ENCODE results near the gene RPS21. TPM values are rescaled to one million over a fixed set of nuclear protein-coding genes. Genes with fewer than 3 reads are reported as not detected.
A peak's percentile ranks its signal among the peaks of the same experiment; 100 is the strongest.

The RPS21 gene
- total and polyA plus RNA-seq, 2 of the 13 experiments (the other 11 are each of a cell fraction or from before 2014, with no cell fraction given): 2,647 to 11,063 TPM

DNA sequence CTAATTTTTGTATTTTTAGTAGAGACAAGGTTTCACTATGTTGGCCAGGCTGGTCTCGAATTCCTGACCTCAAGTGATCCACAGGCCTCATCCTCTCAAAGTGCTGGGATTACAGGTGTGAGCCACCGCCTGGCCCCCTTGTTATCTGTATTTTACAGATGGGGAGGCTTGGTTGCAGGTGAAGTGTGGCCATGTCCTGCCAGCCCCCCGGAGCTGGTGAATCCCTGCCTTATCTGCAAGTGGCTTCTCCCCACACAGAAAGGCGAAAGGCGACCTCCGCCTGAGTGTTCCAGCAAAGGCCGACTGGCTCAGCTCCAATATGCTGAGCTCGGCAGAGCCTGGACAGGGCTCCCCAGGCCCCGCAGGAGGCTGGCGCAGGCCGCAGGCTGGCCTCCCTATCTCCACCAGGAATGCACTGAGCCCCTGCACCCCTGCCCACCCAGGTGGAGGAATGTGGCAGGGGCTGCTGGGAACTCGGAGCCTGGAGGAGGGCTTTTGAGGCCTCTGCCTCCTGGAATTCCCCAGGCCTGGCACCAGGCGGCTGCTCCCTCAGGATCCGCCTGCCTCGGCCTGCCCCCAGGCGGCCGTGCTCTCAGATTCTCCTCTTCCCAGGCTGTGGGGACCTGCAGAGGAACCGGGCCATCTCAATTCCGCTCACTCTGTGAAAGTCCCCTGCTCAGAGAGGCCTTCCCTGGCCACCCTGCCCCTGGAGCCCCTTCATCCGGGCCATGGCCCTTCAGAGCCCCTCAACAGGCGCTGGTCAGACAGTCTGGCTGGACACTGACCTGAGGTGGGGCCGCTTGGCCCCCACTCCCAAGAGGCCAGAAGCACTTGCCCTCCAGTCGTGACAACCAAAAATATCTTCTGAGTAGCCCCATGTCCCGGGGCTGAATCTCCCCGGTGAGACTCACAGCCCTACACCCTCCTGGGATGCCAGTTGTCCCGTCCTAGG, 10.5 kb upstream of the RPS21 start (continued):
- TF ChIP-seq, protein P1, sequence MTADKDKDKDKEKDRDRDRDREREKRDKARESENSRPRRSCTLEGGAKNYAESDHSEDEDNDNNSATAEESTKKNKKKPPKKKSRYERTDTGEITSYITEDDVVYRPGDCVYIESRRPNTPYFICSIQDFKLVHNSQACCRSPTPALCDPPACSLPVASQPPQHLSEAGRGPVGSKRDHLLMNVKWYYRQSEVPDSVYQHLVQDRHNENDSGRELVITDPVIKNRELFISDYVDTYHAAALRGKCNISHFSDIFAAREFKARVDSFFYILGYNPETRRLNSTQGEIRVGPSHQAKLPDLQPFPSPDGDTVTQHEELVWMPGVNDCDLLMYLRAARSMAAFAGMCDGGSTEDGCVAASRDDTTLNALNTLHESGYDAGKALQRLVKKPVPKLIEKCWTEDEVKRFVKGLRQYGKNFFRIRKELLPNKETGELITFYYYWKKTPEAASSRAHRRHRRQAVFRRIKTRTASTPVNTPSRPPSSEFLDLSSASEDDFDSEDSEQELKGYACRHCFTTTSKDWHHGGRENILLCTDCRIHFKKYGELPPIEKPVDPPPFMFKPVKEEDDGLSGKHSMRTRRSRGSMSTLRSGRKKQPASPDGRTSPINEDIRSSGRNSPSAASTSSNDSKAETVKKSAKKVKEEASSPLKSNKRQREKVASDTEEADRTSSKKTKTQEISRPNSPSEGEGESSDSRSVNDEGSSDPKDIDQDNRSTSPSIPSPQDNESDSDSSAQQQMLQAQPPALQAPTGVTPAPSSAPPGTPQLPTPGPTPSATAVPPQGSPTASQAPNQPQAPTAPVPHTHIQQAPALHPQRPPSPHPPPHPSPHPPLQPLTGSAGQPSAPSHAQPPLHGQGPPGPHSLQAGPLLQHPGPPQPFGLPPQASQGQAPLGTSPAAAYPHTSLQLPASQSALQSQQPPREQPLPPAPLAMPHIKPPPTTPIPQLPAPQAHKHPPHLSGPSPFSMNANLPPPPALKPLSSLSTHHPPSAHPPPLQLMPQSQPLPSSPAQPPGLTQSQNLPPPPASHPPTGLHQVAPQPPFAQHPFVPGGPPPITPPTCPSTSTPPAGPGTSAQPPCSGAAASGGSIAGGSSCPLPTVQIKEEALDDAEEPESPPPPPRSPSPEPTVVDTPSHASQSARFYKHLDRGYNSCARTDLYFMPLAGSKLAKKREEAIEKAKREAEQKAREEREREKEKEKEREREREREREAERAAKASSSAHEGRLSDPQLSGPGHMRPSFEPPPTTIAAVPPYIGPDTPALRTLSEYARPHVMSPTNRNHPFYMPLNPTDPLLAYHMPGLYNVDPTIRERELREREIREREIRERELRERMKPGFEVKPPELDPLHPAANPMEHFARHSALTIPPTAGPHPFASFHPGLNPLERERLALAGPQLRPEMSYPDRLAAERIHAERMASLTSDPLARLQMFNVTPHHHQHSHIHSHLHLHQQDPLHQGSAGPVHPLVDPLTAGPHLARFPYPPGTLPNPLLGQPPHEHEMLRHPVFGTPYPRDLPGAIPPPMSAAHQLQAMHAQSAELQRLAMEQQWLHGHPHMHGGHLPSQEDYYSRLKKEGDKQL (CRISPR knock-in tag; IDR thresholded peaks at IDR 0.05; ENCODE audit: low read depth): no peak
- peak; percentile 67; the same call in 1 of the 2 replicates for TF ChIP-seq ZNF510 (CRISPR knock-in tag; IDR thresholded peaks at IDR 0.05; ENCODE audit: low read depth)
- TF ChIP-seq HMG20B (CRISPR knock-in tag; conservative IDR thresholded peaks at IDR 0.05): 0 out of 2 replicates have a peak, but pooled peaks have one; percentile 70
- TF ChIP-seq MZF1 (CRISPR knock-in tag; IDR thresholded peaks at IDR 0.05; ENCODE audit: borderline replicate concordance): peak; percentile 84; the same call in 1 of the 2 replicates
- TF ChIP-seq ZNF678 (CRISPR knock-in tag; IDR thresholded peaks at IDR 0.05): peak; percentile 50
- TF ChIP-seq, protein P2, sequence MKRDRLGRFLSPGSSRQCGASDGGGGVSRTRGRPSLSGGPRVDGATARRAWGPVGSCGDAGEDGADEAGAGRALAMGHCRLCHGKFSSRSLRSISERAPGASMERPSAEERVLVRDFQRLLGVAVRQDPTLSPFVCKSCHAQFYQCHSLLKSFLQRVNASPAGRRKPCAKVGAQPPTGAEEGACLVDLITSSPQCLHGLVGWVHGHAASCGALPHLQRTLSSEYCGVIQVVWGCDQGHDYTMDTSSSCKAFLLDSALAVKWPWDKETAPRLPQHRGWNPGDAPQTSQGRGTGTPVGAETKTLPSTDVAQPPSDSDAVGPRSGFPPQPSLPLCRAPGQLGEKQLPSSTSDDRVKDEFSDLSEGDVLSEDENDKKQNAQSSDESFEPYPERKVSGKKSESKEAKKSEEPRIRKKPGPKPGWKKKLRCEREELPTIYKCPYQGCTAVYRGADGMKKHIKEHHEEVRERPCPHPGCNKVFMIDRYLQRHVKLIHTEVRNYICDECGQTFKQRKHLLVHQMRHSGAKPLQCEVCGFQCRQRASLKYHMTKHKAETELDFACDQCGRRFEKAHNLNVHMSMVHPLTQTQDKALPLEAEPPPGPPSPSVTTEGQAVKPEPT (CRISPR knock-in tag; IDR thresholded peaks at IDR 0.05; ENCODE audit: low read depth): peak; percentile 43; the same call in 1 of the 2 replicates
- no peak for TF ChIP-seq FOXA1 (IDR thresholded peaks at IDR 0.05)
- peak; percentile 38; the same call in 1 of the 2 replicates for TF ChIP-seq FOXA1 (CRISPR knock-in tag; IDR thresholded peaks at IDR 0.05)
- TF ChIP-seq, protein P3, sequence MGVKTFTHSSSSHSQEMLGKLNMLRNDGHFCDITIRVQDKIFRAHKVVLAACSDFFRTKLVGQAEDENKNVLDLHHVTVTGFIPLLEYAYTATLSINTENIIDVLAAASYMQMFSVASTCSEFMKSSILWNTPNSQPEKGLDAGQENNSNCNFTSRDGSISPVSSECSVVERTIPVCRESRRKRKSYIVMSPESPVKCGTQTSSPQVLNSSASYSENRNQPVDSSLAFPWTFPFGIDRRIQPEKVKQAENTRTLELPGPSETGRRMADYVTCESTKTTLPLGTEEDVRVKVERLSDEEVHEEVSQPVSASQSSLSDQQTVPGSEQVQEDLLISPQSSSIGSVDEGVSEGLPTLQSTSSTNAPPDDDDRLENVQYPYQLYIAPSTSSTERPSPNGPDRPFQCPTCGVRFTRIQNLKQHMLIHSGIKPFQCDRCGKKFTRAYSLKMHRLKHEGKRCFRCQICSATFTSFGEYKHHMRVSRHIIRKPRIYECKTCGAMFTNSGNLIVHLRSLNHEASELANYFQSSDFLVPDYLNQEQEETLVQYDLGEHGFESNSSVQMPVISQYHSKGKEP (CRISPR knock-in tag; IDR thresholded peaks at IDR 0.05): no peak
- no peak; the same call in 1 of the 2 replicates for TF ChIP-seq ZNF552 (CRISPR knock-in tag; IDR thresholded peaks at IDR 0.05; ENCODE audit: borderline replicate concordance)
- TF ChIP-seq GABPA (IDR thresholded peaks at IDR 0.05; ENCODE audit: low read depth, low read length): no peak
- TF ChIP-seq GABPA (CRISPR knock-in tag; IDR thresholded peaks at IDR 0.05; ENCODE audit: low read depth): peak; percentile 68
- TF ChIP-seq, protein P4, sequence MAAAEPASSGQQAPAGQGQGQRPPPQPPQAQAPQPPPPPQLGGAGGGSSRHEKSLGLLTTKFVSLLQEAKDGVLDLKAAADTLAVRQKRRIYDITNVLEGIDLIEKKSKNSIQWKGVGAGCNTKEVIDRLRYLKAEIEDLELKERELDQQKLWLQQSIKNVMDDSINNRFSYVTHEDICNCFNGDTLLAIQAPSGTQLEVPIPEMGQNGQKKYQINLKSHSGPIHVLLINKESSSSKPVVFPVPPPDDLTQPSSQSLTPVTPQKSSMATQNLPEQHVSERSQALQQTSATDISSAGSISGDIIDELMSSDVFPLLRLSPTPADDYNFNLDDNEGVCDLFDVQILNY (CRISPR knock-in tag; conservative IDR thresholded peaks at IDR 0.05): 0 out of 2 replicates have a peak, but pooled peaks have one; percentile 30
- 0 out of 2 replicates have a peak, but pooled peaks have one; percentile 16 for TF ChIP-seq ZNF839 (CRISPR knock-in tag; IDR thresholded peaks at IDR 0.05; ENCODE audit: borderline replicate concordance)
- peak; percentile 25; the same call in 1 of the 2 replicates for TF ChIP-seq SALL2 (CRISPR knock-in tag; IDR thresholded peaks at IDR 0.05)
- peak; percentile 63 for TF ChIP-seq NR2C2 (CRISPR knock-in tag; IDR thresholded peaks at IDR 0.05; ENCODE audit: borderline replicate concordance)
- peak; percentile 37; the same call in 1 of the 2 replicates for TF ChIP-seq ZMYM4 (CRISPR knock-in tag; IDR thresholded peaks at IDR 0.05)
- TF ChIP-seq RBFOX2 (IDR thresholded peaks at IDR 0.05; ENCODE audit: low read depth, low read length): peak; percentile 87
- TF ChIP-seq SIX1 (CRISPR knock-in tag; IDR thresholded peaks at IDR 0.05; ENCODE audit: borderline replicate concordance): peak; percentile 31; the same call in 1 of the 2 replicates

Data from HepG2 (cell line).